ENCODE results near the gene FES.

DNA sequence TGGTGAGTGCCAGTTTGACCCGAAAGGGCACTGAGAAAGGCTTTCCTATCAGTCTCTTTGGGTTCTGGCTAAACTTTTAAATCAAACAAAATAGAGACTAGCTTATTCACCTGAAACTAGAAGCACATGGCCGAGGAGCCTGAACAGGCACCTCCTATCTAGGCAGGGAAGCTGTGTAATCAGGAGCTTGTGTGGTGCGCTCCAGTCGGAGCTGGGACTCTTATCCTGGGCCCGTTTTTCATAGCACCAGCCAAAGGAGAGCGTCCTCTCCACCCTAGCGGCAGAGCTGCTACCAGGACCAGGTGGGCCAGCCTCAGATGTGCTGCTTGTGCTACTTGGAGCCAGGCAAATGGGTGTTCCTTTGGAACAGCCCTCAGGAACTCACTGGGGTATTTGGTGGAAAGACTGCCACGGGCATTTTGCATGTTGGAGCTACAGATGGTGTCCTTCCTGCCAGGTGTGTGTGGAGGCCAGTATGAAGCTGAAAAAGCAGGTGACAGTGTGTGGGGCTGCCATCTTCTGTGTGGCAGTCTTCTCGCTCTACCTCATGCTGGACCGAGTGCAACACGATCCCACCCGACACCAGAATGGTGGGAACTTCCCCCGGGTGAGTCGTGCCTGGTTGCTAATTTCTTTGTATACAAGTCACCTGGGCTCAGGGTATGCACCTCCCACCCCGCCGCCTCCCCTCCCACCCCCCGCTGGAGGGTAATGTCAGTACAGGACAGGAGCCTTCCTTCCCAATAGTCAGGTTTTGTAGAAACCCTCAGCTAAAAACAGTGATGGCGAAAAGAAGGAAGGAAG, 19.6 kb downstream of the FES start:
- no peak for TF ChIP-seq POLR2AphosphoS5 (IDR thresholded peaks at IDR 0.05; ENCODE audit: low read depth, low read length)
- no peak for TF ChIP-seq POLR2A (IDR thresholded peaks at IDR 0.05; ENCODE audit: low read depth, low read length)
- TF ChIP-seq TAF1 (IDR thresholded peaks at IDR 0.05; ENCODE audit: borderline replicate concordance, low read depth, low read length) = no peak
